GM12873 (cell line): ENCODE data around the gene AOC2.

Experiments used
- CTCF ChIP-seq: IDR thresholded peaks from 2 replicates; pipeline ENCODE4 v1.5.1; 2012; ENCODE audit warnings: low read depth, mild to moderate bottlenecking, moderate library complexity, low read length, control low read depth; ENCODE audit not compliant: insufficient read depth; ENCODE audit errors: missing control alignments

The AOC2 gene

GRCh38 chr17:42886283-42887176 is 42.1 kb downstream of the AOC2 start:
- TF ChIP-seq CTCF = no peak

- TF ChIP-seq CTCF = no peak
Measured at GRCh38 chr17:42889809-42890208, 45.4 kb downstream of the AOC2 start.

- no peak for TF ChIP-seq CTCF
Measured at GRCh38 chr17:42891539-42892152, 47.3 kb downstream of the AOC2 start.

- no peak for TF ChIP-seq CTCF
Measured at GRCh38 chr17:42893359-42893758, 49.0 kb downstream of the AOC2 start.

- no peak for TF ChIP-seq CTCF
Measured at GRCh38 chr17:42894283-42895184, 50.2 kb downstream of the AOC2 start.

- no peak for TF ChIP-seq CTCF
Measured at GRCh38 chr17:42895185-42895555, 50.8 kb downstream of the AOC2 start.
